Large intestine (tissue), 3 donors: ENCODE data around the gene SLC12A4. TPM values are rescaled to one million over a fixed set of nuclear protein-coding genes. Genes with fewer than 3 reads are reported as not detected.

Experiments used
- DNase-seq, 2 donors: peaks; one replicate each; pipeline versions ENCODE4 v3.0.0 to v3.0.0-alpha.2; 2013
- H3K27ac ChIP-seq: one replicate; pipeline ENCODE4 v1.5.1; 2013; ENCODE audit warnings: low read length
- H3K27me3 ChIP-seq: 2 replicates; pipeline ENCODE4 v1.6.1; 2013; ENCODE audit warnings: low read length; ENCODE audit not compliant: control insufficient read depth, insufficient read depth
- H3K36me3 ChIP-seq: 2 replicates; pipeline ENCODE4 v1.6.1; 2013; ENCODE audit warnings: low read length; ENCODE audit not compliant: control insufficient read depth, insufficient read depth
- H3K4me1 ChIP-seq: one replicate; pipeline ENCODE4 v1.6.1; 2013; ENCODE audit warnings: low read length; ENCODE audit not compliant: control insufficient read depth, insufficient read depth
- H3K4me3 ChIP-seq: one replicate; pipeline ENCODE4 v1.5.1; 2013; ENCODE audit warnings: low read length
- H3K9me3 ChIP-seq: one replicate; pipeline ENCODE4 v1.6.1; 2013; ENCODE audit warnings: mild to moderate bottlenecking, low read depth, low read length, moderate library complexity; ENCODE audit not compliant: control insufficient read depth
- WGBS: methylation state at CpG from one replicate; pipeline ENCODE4 v1.1.5; 2013; ENCODE audit warnings: low lambda C conversion rate; ENCODE audit not compliant: insufficient coverage; 5-methylcytosine and 5-hydroxymethylcytosine counted together
- polyA plus RNA-seq: library from polyadenylated mRNA; unstranded; fragments of 120-200 nt; gene quantifications from one replicate; pipeline ENCODE4 v1.2.1, GENCODE V29; 2013

Gene SLC12A4
- polyA plus RNA-seq, 1 donor = 25.5 TPM

DNA sequence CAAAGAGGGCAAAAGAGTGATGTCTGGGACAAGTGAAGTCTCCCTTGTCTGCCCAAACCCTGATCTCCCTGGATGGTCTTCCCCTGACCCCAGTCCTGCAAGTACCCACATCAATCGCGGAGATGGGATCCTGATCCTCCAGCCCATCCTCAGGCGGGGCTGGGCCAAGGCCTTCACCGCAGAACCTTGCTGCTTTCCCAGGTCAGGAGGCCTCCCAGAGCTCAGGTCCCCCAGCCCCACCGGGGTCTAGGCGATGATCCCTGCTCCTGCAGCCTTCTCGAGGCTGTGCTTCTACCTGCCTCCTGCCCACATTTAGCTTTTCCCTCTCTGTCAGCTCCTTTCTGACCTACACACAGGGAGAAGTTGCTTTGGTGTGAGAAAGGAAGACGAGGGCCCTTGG, 6.3 kb downstream of the SLC12A4 start:
- H3K4me3 ChIP-seq = no peak overlapping the region
- no peaks in the 10 kb centered on the region for H3K27me3 ChIP-seq
- H3K4me1 ChIP-seq = peaks cover 9% of the 10 kb centered on the region
- no peak overlapping the region for H3K27ac ChIP-seq
- H3K9me3 ChIP-seq = no peaks in the 10 kb centered on the region
- WGBS = no CpG with 5 or more reads among the region's 8 CpGs
- DNase-seq = no peak
- H3K36me3 ChIP-seq = peaks cover 55% of the 10 kb centered on the region

DNA sequence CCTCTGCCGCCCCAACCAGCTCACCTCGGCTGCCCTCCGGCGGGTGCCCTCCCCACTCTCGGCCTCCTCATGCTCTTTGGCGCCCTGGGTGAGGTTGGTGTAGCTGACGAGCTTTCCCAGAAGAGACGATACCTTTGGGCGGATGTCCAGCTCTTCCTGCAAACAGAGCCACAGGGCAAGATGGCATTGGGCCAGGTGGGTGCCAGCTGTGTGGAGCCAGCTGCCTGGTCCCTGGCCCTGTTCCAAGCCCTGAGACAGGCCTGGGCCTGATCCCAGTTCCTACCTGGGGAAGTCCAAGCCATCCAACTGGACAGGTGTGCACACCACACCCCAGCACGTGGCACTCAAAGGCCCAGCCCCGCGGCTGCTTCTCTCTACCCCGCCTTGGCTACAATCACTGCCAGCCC, 6.9 kb downstream of the SLC12A4 start:
- Histone ChIP-seq H3K27ac (no peak overlapping the region), H3K4me1 (peaks cover 4% of the 10 kb centered on the region)
- no peak for DNase-seq

DNA sequence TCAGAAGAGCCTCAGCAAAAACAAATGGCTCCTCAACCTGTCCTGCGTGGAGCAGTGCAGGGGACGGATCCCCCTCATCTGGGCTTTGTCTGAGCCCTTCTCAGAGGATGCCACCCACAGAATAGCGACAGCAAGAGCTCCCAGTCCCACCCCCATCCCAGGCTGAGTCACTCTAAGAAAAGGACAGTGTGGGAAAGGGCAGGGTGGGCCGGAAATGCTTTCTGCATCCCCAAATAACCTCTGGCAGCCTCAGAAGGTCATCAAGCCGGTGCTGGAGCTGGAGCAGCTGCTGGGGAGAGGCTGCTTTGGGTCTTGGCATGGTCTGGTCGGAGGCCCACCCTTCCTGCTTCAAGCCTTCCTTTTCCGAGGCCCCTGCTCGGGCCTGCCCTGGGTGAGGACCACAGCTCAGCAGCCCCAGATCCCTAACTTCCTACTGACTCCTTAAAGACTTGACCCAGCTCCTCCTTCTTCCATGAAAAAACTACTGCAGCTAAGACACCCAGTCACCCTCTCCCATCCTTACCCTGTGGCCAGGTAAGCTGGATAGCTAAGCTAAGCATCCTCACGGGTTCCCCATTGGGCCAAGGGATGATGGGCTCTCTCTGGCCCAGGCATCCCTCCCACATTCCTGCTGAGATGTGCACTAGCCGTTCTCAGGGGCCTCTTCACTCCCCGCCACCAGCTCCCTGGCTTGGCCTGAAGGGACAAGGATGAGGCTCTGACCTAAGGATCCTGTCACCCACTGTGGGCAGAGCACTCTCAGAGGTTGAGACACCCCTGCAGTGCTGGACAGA, 8.7 kb downstream of the SLC12A4 start:
- no CpG with 5 or more reads among the region's 11 CpGs for WGBS
- Histone ChIP-seq H3K36me3 (peaks cover 58% of the 10 kb centered on the region), H3K4me1 (peaks cover 3% of the 10 kb centered on the region), H3K4me3 (no peak overlapping the region), H3K27ac (no peak overlapping the region), H3K9me3 (no peaks in the 10 kb centered on the region), H3K27me3 (no peaks in the 10 kb centered on the region)
- no peak for DNase-seq

More for the DNA sequence above, 6.9 kb downstream of the SLC12A4 start:
- no peaks in the 10 kb centered on the region for H3K9me3 ChIP-seq
- WGBS = no CpG with 5 or more reads among the region's 13 CpGs
- H3K36me3 ChIP-seq = peaks cover 55% of the 10 kb centered on the region
- H3K4me3 ChIP-seq = no peak overlapping the region
- H3K27me3 ChIP-seq = no peaks in the 10 kb centered on the region

- no peak for DNase-seq
- Histone ChIP-seq H3K4me3 (no peak overlapping the region), H3K27ac (no peak overlapping the region), H3K4me1 (no peaks in the 10 kb centered on the region), H3K36me3 (peaks cover 65% of the 10 kb centered on the region), H3K9me3 (no peaks in the 10 kb centered on the region), H3K27me3 (no peaks in the 10 kb centered on the region)
- no CpG with 5 or more reads among the region's 9 CpGs for WGBS
Measured at GRCh38 chr16:67957622-67958021, 10.8 kb downstream of the SLC12A4 start.

DNA sequence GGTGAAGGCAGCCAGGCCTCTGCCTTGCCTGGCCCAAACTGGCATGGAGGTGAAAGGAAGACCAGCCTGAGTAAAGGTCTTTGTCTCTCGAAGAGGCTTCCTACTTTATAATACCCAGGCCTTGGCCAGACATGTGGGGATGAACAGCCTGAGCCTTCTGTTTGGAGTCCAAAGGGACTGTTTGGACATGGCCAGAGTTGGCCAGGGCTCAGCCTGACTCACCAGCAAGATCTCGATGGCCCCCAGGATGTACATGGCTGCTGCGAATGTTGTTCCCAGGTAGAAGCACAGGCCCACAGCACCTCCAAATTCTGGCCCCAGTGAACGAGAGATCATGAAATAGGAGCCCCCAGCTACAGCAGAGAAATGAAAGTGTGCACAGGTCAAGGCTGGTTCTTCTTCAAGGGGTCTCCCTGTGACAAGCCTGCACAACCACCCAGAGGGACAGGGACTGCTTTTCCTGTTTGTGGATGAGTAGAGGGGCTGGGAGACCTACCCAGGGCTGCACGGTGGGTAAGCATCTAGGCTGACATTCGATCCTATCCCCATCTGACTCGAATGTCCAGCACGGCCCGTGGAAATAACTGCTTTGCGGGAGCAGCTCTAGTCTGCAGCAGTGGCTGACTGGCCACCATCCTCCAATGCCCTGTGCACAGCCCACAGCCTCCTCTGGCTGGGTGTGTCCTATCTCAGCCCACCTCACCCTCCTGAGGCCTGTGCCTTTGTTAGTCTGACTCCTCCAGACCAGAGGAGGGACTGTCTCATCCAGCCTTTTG, 13.8 kb downstream of the SLC12A4 start:
- Histone ChIP-seq H3K36me3 (peaks cover 60% of the 10 kb centered on the region), H3K27me3 (no peaks in the 10 kb centered on the region), H3K4me1 (no peaks in the 10 kb centered on the region), H3K4me3 (no peak overlapping the region), H3K9me3 (no peaks in the 10 kb centered on the region), H3K27ac (no peak overlapping the region)
- no CpG with 5 or more reads among the region's 10 CpGs for WGBS
- no peak for DNase-seq

- no peaks in the 10 kb centered on the region for H3K27me3 ChIP-seq
- no peak overlapping the region for H3K4me3 ChIP-seq
- H3K4me1 ChIP-seq = no peaks in the 10 kb centered on the region
- H3K36me3 ChIP-seq = peaks cover 57% of the 10 kb centered on the region
- WGBS = 80% methylated on average over 1 of the region's 8 CpGs
- DNase-seq = no peak
- H3K27ac ChIP-seq = no peak overlapping the region
- no peaks in the 10 kb centered on the region for H3K9me3 ChIP-seq
Measured at GRCh38 chr16:67953641-67954375, 14.6 kb downstream of the SLC12A4 start.

DNA sequence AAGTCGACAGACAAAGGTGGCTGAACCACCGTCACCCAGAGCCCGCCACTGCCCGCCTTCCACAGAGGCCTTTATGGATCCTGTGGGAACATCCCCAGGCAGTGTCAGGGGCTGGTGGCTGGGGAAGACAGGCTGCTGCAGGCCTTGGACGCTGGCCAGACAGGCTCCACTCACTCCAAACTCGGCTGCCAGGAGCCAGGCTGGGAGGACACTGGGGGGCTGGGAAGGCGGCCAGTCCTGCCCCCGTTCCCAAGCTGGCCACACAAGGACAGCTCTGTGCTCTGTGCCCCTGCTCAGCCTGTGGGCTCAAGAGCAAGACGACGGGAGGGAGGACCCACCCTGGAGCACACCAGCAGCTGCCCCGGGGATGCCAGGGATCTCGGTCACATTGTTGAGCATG, 17.0 kb downstream of the SLC12A4 start:
- no peak overlapping the region for H3K27ac ChIP-seq
- H3K36me3 ChIP-seq = peaks cover 65% of the 10 kb centered on the region
- no CpG with 5 or more reads among the region's 12 CpGs for WGBS

DNA sequence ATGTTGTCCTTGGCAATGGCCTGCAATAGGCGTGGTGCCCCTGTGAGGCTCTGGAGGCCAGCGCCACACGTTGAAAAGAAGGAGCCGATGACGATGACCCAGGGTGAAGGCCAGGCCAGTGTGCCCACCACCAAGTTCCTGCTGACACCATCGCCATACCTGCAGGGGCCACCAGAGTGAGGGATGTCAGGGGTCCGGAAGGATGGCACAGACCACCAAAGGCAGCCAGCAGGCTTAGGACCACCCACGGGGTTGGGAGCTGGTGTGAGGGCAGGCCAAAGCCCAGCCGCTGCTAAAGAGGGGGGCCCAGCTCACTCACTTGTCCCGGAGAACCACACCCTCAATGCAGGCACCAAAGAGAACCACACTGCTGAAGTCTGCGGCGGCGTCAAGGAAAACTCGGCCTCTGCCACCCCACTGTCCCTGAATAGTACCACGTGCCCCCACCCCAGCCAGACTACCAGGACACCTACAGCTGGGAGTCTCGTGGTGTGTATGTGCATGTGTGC, 18.0 kb downstream of the SLC12A4 start:
- Histone ChIP-seq H3K36me3 (peaks cover 74% of the 10 kb centered on the region), H3K4me3 (no peak overlapping the region), H3K27me3 (no peaks in the 10 kb centered on the region), H3K27ac (no peak overlapping the region), H3K4me1 (no peaks in the 10 kb centered on the region), H3K9me3 (peaks cover 10% of the 10 kb centered on the region)
- WGBS = no CpG with 5 or more reads among the region's 16 CpGs
- DNase-seq = no peak

More for the DNA sequence above, 17.0 kb downstream of the SLC12A4 start:
- Histone ChIP-seq H3K27me3 (no peaks in the 10 kb centered on the region), H3K4me3 (no peak overlapping the region), H3K4me1 (no peaks in the 10 kb centered on the region), H3K9me3 (peaks cover 10% of the 10 kb centered on the region)
- no peak for DNase-seq

DNA sequence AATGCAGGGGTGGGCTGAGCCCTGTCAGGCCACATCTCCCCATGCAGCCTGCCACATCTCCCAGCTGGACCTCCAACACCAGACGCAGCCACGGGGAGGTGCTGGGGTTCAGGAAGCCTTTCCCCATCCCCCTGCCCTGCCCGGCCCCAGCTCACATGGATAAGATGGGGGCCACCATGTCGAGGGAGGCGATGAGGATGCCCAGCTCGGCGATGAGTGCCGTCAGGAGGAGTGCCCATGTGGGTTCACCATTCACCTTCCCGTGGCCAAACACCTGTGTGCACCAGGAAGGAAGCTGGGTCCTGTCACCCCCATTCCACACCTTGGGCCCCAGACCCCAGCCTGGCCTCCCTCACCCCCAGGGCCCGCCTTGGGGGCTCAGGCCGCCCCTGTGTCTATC, 18.8 kb downstream of the SLC12A4 start:
- H3K9me3 ChIP-seq = peaks cover 10% of the 10 kb centered on the region
- no peaks in the 10 kb centered on the region for H3K27me3 ChIP-seq
- peaks cover 73% of the 10 kb centered on the region for H3K36me3 ChIP-seq
- no peak for DNase-seq
- no CpG with 5 or more reads among the region's 11 CpGs for WGBS
- H3K27ac ChIP-seq = no peak overlapping the region
- H3K4me1 ChIP-seq = no peaks in the 10 kb centered on the region
- no peak overlapping the region for H3K4me3 ChIP-seq

DNA sequence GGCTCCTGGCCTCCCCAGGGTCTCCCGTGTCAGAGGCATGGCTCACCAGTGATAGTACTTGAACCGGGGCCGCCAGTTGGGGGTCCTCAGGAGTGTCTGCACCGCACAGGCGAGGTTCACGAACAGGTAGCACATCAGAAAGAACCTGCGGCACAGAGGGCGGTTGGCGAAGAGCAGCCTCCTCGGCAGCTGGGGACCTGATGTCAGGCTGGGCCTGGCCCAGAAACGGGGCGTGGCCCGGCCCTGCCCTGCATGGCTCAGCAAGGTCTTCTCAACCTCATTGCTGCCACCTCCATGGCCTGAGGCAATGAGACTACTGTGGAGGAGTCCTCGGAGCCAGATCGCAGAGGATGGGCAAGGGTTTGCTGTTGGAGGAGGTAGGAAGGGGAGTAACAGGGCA, 20.4 kb downstream of the SLC12A4 start:
- peaks cover 10% of the 10 kb centered on the region for H3K9me3 ChIP-seq
- no peak overlapping the region for H3K27ac ChIP-seq
- peaks cover 11% of the 10 kb centered on the region for H3K4me1 ChIP-seq
- DNase-seq = no peak
- no CpG with 5 or more reads among the region's 15 CpGs for WGBS
- no peak overlapping the region for H3K4me3 ChIP-seq
- H3K27me3 ChIP-seq = no peaks in the 10 kb centered on the region
- H3K36me3 ChIP-seq = peaks cover 66% of the 10 kb centered on the region
